ENCODE measurements around the gene IFT81.
A peak's percentile ranks its signal among the peaks of the same experiment; 100 is the strongest.

IFT81 gene

DNA sequence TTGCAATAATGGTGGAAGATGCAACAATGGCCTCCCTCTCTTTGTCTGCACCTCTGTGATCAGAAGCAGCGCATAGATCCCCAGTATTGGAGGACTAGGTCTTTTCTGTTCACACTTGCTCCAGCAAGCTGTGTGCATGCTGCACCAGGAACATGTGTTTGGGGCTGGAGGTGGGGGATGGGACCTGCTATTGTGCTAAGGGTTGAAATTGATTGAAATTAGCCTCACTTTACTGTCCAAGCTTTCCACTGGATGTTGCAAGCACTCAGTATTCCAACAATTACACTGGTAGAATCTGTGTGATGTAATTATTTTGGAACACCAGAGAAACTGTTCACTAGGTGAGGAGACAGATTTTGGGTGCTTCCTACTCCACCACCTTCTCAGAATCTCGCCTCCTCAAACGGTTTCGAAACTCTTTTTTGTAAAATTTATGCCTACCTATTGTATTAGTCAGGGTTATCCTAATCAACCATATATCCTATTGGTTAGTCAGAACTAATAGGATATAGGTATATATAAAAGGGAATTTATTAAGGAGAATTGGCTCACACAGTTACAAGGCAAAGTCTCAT, 35.6 kb downstream of the IFT81 start:
- no peak for DNase-seq

DNA sequence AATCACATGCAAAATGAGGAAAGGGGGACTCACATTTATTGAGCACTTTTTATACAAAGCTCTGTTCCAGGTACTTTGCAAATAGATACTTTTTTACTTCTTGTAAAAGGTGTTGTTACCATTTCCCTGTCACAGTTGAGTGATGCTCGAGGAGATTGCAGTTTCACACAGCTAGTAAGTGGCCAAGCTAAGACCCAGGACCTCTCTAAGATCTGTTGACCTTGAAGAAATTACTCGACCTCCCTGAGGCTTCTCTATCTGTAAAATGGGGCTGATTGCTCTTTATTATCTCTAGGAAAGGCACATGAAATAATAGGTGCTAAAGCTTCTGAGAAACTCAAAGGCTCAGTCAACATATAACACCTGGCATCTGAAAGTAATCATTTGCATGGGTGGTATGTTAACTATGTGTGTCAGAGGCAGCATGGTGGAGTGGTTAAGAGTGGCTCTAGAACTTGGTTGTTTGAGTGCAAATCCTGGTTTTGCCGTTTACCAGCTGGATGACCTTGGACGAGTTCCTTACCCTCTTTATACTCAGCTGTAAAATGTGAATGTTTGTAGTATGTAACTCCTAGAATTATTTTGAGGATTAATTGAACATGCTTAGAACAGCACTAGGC, 41.5 kb downstream of the IFT81 start:
- no peak for DNase-seq

DNA sequence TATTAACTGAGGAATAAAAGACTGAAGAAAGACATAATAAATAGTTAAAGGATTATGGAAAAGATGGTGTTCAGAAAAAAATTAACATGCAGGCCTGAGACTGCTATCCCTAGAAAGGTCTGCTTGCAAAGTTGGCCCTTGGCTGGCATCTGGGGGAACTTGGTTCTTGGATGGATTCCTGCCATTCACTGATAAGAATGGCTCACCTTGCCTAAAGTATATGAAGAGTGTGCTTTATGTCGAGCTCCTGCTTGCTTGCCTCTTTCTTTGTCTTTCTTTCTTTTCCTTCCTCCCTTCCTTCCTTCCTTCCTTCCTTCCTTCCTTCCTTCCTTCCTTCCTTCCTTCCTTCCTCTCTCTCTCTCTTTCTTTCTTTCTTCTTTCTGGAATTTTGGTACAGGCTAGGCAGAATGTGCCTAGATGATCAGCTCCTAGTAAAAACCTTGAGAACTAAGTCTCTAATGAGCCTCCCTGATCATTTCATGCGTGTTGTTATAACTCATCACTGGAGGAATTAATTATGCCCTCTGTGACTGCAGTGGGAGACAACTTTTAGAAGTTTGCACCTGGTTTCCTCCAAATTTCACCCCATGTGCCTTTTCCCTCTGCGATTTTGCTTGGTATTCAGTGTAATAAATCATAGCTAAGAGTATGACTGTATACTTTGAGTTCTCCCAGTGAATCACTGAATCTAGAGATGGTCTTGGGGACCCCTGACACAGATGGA, 44.7 kb downstream of the IFT81 start:
- DNase-seq, result no peak

DNA sequence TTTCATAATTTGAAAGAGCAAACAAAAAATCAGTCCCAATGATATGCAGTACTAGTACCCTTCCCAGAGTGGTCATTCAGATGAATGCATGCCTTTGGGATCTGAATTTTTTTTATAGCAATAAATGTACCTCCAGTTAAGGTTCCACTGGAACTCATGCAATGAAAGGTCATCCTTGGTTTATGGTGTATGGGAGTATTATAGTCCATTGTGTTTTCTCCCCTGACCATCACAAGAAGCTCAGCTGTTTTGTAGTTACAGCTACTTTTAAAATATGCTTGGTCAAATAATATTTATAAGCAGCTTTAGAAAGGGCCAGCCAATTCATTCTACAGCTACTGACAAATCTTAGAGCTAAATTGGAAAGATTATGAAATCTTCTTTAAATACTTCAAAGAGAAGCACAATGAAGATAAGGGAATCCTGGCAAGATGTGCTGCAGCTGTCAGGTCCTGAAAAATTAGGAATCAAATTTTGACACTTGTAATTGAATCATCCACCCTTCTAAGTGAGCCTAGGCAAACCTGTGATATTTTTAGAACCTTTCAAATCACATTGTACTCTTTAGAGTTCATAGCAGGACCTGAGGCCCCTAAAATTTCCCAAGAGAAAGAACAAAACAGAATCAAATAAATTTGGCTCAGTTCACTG, 46.5 kb downstream of the IFT81 start:
- no peak for DNase-seq

DNA sequence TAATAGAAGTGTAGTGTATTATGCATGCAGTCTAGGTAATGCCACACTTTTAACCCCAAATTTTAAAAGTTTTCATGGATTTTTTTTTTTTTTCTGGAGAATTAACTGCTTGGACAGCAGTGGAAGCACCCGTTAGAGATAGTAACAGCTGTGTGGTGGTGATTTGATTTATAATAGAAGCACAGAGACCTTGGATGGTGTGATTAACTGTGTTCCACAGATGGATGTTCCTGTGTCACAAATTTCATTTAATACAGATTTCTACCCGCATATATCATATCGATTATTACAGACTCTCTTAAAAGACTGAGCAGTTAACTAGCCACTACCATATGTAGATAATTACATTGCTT, 47.0 kb downstream of the IFT81 start:
- DNase-seq, result no peak

DNA sequence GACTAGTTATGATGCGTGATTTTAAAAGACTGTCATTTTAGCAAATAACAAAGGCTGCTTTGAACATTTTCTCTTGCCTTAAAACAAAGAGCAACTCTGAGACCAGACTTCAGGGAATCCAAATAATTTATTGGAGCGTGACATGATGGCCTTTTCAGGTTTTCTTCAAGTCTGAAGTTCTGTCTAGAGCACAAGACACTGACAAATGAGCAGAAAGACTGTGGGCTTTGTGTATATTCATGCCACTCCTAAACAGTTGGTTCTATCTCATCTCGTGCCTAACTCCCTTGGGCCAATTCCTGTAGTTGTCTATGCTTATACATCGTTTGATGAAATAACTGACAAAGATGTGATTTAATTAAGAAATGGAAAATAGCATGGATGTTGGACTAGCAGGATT, 47.5 kb downstream of the IFT81 start:
- no peak for DNase-seq

DNA sequence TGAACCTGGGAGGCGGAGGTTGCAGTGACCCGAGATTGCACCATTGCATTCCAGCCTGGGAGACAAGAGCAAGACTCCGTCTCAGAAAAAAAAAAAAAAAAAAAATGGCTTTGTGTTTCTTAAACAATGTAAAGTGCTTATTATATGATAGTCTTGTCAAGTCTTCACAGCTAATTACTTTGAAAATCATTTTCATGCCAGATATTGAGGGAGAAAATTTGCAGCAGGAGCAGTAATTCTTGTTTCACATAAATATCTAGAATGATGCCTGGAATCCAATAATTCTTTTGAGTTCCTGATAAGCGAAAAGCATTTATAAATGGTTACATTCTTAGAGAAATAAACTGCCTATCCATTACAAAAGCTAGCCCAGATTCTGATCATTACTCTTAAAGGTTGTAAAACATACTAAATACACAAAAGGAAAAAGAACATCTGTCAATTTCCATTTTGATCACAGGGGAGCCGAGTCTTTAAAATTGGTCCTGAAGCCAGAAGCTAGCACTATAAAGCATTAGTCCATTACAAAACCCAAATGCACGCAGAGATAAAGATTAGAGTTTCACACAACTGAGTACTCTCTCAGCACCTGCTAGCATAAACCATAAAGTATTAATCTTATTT, 50.3 kb downstream of the IFT81 start:
- no peak for DNase-seq

DNA sequence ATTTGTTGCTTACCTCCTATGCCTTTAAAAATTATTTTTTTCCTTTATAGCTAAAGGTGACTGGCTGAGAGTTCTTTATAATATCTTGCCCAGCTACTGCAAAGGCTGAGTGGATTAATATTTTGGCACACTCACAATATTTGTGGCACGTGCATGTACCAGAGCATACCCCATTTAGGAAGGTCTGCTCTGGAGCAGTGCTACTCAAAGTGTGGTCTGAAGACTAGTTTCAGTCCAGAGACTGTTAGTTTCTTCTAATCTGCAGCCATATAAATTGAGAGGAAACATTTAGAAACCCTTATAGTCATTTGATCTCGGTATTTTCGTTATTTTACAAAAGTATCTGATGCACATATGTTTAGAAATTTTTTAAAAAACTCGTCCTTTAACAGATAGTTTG, 51.0 kb downstream of the IFT81 start:
- DNase-seq, result no peak

DNA sequence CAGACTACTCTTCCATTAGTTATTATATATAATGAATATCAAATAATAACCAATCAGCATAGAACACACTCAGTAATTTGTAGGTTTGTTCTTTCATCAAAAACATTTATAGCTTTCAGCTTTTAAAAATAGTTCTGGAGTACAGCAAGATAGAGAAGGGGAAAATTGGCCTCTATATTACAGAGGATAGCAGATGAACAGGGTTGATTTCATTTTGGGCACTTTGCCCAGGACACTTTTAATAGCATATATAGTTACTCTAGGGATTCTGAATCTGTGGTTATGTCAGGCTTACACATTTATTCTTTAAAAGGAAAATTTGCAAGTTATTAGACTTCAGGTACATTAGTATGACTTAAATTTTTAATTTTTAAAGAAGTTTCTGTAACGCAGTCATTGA, 52.6 kb downstream of the IFT81 start:
- DNase-seq, result no peak

DNA sequence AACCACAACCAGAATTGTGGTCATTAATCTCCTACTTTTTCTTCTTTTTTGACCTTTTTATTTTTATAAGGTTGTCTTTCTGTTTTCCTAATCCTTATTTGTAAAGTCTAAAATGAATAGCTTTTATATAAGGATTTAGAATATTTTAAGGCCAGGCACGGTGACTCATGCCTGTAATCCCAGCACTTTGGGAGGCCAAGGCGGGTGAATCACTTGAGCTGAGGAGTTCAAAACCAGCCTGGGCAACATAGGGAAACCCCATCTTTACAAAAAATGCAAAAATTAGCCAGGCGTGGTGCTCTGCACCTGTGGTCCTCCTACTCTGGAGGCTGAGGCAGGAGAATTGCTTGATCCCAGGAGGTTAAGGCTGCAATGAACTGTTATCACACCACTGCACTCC, 55.1 kb downstream of the IFT81 start:
- peak; percentile 63 for DNase-seq

DNA sequence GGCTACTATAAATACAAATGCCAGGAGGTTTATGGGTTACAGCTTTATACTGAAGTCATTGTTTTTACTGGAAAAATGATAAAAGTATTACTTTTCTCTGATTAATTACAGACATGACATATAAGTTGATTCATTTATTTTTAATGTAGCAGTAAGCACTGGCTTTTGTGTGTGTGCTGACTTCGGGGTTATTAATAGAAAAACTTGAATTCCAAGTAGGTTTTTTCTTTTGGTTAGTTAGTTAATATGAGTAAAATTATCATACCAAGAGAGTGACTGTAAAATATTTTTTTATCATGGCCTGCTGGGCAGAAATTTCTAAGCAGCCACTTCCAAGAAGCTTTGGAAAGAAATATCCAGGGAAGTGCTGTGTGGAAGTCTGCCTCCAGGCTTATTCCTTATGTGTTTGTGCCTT, 56.4 kb downstream of the IFT81 start:
- DNase-seq, result peak; percentile 14

DNA sequence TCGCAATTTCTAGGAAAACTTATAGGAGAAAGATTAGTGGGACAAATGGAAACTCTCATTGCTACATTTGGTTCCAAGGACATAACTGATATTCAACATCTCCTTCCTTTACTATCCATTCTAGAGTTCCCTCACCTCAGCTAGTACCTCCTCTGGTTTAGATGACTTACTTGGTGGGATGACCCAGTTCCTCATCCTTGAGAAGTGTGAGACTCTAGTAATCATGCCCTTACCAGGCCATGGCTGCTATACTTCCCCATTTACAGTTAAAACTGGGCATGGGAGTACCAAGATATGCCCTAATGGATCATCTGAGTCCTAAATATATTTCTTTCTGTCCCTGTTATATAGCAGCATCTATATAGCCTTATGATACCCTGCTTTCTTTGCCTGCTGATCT, 58.1 kb downstream of the IFT81 start:
- no peak for DNase-seq

DNA sequence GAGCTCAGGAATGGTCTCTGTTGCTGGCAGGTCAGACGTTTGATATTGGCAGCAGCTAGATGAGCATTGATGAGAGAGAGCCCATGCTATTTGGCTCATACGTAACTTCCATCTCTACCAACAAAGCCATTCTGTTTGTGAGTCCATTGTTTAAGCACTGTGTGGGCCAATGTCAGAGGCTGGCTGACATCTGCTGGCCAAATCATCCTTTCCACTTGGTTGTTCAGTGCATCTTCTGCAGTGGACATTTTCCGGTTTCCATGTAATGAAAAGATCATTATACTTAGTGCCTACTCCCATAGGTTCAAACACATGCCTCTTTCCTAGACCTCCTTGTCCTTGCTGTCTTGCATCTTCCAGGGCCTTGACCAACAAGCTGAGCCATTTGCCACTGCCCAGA, 59.2 kb downstream of the IFT81 start:
- no peak for DNase-seq

DNA sequence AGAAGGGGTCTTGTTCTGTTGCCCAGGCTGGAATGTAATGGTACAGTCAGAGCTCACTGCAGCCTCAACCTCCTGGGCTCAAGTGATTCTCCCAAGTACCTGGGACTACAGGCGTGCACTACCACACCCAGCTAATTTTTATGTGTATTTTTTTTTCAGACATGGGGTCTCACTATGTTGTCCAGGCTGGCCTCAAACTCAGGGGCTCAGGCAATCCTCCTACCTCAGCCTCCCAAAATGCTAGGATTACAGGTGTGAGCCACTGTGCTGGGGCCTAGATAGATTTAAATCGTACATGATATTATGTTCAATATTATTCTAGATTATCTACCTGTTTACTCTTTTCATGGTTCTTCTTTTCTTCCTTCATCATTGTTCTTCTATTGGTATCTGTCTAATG, 61.5 kb downstream of the IFT81 start:
- no peak for DNase-seq

DNA sequence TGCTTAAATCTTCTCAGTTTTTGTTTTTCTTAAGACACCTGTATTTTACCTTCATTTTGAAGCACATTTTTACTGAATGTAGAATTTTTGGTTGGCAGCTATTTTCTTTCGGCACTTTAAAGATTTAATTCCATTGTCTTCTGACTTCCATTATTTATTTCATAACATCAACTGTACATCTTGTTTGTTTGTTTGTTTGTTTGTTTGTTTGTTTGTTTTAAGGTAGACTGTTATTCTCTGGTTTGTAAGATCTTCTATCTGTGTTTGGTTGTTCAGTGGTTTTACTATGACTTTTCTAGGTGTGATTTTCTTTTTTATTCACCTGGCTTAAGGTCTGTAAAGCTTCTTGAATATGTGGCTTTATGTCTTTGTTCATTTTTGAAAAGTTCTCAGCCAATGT, 61.9 kb downstream of the IFT81 start:
- DNase-seq, result no peak

DNA sequence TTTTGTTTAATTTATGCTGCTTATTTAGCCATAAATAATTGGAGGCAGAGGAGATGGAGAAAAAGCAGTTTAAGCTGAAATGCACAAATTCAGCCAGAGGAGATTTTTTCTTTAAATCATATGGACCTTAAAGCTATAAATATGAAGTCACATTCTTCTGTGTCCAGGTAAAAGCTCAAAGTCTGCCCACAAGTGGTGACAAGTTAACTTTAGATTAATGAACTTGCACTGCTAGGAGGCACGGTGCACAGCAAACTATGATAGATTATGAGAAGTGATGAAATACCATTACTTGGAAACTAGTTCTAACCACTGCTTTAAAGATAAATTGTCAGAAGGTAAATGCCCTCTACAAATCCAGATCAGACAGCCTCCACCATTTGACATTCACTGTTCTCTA, 69.0 kb downstream of the IFT81 start:
- DNase-seq, result no peak

DNA sequence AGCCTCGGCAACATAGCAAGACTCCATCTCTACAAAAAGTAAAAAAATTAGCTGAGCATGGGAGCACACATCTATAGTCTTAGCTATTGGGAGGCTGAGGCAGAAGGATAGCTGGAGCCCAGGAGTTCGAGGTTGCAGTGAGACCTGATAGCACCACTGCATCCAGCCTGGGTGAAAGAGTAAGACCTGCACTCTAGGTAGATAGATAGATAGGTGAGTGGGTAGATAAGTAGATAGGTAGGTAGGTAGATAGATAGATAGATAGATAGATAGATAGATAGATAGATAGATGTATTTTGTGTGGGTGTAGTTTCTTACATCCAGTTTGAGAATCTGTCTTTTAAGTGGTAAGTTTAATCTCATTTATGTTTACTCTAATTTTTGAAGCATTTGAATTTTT, 72.8 kb downstream of the IFT81 start:
- no peak for DNase-seq

DNA sequence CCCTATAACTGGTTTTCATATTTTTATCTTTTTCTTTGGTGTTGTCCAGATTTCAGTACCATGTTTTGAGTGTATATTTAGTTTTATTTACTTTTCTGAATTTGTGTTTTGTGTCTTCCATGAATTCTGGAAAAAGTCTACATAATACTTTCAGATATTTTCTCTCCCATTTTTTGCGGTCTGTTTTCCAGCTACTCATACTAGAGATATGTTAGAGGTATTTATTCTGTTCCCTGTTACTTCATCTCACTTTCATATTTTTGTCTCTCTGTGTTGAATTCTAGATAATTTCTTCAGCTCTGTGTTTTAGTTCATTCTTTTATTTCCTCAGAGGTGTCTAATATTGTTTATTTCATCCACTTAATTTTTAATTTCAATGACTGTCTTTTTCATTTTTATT, 74.2 kb downstream of the IFT81 start:
- DNase-seq, result no peak

DNA sequence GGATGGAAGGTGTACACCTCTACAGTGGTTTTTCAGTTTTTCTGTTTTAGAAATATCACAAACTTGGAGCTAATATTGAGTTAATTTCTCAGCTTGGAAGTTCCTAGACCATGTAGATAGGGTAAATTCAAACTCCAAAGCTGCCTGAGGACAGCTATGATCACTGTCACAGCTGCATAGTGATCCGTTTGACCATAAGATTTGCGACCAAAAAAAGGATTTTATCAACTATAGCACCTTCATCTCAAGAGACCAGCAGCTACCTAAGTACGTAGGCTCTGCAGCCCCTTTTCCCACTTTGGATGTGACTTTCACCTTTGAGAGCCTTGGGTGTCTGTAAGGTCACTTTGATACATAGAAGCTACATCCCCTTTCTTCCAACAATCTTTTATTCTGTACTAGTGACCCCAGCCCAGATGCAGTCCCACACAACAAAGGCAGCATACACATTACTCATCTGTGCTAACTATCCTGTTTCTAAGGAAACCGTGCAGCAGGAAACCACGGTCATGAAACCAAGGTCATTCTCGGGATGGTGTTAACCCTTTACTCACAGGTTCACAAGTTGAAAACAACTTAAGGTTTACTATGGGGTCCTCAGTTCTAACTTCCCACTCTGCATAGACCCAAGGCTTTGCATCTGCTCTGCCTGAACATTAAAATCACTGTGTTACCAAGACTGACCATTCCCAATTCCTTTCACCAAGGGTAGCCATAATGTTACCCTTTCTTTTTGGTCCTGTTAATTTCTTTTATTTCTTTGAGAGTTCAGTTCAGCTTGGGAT, 75.4 kb downstream of the IFT81 start:
- peak; percentile 65 for DNase-seq

DNA sequence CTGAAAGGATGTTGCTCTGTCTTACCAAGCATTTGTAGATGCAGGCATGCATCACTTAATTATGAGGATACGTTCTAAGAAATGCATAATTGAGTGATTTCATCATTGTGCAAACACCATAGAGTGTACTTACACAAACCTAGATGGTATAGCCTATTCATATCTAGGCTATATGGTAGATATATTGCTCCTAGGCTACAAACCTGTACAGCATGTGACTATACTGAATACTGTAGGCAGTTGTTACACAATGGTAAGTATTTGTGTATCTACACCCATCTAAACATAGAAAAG, 75.9 kb downstream of the IFT81 start:
- DNase-seq, result peak; percentile 30

DNA sequence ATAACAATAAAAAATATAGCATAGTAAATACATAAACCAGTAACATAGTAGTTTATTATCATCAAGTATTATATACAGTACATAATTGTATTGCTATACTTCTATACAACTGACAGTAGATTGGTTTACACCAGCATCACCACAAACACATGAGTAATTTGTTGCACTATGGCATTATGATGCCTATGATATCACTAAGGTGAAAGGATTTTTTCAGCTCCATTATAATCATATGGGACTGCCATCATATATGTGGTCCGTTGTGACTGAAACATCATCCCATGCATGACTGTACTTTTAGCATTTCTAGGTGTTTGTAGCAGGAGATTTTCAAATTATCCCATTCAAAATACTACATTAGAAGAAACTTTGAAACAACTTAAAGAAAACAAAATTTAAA, 77.8 kb downstream of the IFT81 start:
- DNase-seq, result no peak

DNA sequence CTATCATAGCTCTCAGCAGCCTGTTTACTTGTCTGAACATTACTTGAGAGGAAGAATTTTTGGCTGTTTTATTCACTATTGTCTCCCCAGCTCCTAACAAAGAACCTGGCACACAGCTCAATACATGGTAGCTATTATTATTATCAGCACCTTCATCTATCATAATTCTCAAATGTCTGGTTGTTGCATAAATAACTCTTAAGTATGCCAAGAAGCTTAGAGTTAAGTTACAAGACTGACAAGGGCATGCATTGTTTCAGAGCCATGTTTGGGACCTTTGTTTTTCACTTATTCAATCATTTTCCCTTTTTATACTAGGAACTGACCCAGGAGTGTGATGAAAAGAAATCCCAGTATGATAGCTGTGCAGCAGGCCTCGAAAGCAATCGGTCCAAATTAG, 79.4 kb downstream of the IFT81 start:
- no peak for DNase-seq

DNA sequence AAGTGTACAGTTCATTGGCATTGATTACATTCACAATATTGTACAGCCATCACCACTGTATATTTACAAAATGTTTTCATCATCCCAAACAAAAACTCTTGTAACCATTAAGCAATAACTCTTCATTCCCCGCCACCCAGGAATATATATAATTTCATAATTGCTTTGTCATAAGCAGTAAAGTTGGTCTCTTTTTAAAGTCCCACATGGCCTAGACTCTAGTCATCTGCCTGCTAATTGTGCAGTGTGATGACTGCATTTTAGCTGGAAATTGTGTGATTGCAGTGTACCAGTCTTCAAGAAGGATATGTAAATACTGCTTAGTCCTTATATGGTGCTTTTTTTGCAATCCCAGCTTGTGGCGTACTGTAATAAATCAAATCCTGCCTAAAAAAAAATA, 81.8 kb downstream of the IFT81 start:
- DNase-seq, result no peak

Measured in HCEC 1CT (cell line).